GM18499 (cell line): ENCODE results near the gene ZFP36L1.

Source experiments
- ATAC-seq: cut with Tn5 transposase; IDR thresholded peaks from one replicate; pipeline ENCODE4 v1.9.1; 2021; ENCODE audit warnings: moderate number of reproducible peaks; ENCODE audit not compliant: insufficient read depth, unreplicated experiment

The ZFP36L1 gene

GRCh38 chr14:68797121-68797670, 4.3 kb upstream of the ZFP36L1 start:
- no peak for ATAC-seq

- no peak for ATAC-seq
Measured at GRCh38 chr14:68796418-68797101, 3.7 kb upstream of the ZFP36L1 start.

DNA sequence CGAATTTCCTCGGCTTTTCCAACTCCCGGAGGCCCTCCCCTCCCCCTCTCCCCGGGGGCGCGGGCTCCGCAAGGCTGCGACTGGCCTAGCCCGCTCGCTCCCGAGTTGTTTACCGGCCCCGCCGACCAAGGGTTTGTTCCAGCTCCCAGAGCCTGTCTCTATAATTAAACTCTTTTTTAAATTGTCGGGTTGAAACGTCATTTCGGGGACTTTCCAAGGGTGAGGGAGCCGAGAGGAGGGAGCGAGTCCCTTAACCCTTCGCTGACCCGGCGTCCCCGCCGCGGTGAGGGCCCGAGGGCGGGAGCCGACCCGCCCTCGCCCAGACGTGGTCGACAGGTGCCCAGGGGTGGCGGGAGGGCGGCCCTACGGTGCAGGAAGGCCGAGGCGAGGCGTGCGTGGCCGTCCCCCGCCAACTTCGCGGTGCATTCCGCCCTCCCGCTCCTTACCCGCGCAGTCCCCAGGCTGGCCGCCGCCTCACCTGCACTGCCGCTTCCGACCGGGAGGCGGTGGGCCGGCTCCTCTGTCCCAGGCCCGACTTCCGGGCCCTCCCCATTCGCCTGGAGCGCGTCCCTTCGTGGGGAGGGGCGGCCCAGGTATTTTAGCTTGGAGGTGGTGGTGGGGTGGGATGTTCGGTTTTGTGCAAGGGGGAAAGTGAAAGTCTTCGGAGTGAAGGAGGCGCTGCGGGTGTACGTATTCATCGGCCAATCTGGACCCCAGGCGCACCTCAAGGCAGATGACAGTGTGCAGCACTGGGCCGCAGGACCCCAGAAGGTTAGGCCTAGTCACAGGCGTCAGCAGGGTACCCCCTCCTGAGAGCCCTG, 2.9 kb upstream of the ZFP36L1 start:
- no peak for ATAC-seq

- no peak for ATAC-seq
Measured at GRCh38 chr14:68794851-68795596, 2.2 kb upstream of the ZFP36L1 start.

- ATAC-seq, result no peak
Measured at GRCh38 chr14:68794130-68794850, 1.4 kb upstream of the ZFP36L1 start.

DNA sequence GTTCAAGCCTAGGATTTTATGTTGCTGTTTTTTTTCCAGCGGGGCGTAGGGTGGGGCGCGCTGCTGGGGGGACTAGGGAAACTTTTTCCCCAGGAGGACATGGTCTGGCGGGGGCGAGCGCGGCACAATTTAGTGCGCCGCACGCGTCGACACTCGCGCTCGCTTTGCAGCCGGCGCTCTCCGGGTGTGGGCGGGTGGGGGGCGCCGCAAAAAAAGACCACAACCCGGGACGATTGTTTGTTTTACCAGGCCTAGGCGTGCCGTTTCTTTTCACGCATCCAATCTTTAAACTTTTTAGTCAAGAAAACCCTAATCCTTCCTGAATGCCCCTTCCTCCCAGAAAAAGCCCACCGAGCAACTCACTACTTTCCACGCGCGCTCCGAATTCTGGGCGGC, 865 bp upstream of the ZFP36L1 start:
- no peak for ATAC-seq

DNA sequence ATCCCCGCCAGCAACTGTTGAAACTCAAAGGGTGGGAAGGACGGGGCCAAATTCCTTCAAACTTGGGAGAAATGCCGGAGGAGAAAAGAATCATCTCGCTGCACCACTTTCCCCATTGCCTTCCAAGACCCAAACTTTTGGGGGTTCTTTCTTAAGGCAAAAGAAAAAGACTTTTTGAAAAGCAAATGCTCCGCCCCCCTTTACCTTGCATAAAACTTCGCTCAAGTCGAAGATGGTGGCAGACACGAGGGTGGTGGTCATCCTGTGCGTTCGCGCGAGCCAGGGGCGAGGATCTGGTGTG, 239 bp downstream of the ZFP36L1 start:
- no peak for ATAC-seq

DNA sequence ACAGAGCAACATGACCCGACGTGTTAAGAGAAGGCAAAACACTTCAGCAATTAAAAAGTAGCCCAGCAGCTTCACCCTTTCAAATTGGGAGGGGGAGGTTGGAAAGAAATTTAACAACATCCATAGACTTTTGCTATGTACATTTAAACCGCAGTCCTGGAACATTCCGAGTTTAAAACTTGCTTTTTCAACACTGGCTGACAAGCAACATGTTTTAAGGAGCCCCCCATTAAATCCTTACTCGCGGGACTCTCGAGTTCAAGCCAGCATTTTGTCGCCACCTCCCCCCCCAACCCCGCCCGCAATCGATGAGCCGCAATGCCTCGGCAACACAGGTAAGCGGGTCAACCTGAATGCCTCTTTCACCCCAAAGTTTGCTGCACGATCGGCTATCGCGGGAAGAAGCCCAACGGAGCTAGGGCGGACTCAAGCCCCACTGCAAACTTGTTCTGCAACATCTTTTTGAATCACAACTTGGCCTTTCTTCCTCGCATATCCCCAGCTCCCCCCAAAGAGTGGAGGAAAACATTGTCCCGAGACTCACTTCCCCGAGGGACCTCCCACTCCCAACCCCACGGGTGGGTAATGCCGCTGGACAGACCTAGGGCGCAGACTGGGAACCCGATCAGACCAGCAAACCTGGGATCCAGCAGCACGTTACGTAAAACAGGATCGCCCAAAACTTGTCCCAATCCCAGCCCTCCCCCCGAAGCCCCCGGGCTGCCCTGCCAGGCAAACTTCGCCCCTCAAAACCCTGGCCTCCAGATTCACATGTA, 777 bp downstream of the ZFP36L1 start:
- ATAC-seq, result no peak

DNA sequence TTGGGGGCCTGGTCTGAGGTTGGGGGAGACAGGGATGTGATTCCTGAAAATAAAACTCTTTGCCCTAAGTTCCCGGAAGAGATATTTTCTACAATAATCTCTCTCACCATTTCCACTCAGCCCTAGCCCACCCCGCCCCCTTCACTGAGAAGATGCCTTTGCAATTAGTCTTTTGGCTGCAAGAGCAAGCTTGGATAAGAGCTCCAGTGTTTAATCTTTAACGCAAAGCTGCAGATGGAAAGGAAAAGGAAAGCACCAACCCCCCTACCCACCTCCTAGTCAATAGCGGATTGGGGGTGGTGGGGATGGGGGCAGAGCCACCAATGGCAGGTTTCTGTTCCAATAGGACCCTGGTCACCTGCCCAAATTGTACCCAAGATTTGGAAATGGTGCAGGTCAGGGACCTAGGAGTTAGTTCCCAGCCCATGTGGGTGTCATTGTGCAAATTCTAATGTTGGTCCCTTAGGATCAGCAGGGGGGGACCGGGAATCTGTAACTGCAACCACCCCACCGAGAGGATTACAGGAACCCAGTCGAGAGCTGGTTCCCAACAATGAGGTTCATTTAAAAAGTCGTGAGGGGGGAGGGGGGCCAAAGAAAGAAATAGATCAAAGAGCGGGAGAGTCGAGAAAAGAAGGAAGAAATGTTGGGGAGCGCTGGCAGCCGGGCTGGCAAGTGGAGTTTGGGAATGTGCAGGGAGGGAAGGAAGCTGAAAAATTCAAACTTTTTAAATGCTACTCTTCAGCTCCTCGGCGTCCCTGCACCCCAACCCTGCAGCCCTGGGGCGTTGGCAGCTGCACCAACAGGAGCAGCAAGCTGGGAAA, 1.6 kb downstream of the ZFP36L1 start:
- ATAC-seq, result no peak

GRCh38 chr14:68790644-68791077, 2.2 kb downstream of the ZFP36L1 start:
- no peak for ATAC-seq

DNA sequence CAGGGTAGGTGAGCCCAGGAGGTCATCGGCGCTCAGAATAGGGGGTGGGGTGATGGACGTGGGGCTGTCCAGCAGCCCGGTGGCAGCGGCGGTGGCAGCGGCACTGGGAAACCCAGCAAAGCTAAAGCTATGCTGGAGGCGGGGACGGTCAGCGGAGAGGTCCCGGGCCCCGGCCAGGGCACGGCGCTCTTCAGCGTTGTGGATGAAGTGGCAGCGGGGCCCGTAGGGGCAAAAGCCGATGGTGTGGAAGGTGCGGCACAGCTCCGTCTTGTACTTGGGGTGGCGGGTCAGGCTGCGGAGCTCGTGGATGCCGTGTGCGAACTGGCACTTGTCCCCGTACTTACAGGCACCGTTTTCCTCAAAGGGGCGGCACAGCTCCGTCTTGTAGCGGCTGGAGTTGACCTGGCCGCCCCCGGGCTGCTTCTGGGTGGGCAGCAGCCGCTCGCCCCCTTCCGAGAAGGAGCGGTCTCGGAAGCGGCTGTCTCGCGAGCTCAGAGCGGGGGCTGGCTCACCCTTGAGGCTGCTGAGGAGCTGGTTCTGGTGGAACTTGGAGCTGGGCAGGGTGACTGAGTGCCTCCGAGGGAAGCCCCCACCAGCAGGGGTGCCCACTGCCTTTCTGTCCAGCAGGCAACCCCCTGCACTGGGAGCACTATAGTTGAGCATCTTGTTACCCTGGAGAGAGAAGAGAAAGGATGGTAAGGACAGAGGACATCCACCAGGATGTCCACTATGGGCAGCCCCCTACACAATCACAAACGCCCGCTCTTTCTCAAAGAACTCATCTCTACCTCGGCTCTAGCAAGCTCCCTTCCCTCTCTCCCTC, 2.8 kb downstream of the ZFP36L1 start:
- no peak for ATAC-seq

- ATAC-seq, result no peak
Measured at GRCh38 chr14:68788996-68789820, 3.7 kb downstream of the ZFP36L1 start.

DNA sequence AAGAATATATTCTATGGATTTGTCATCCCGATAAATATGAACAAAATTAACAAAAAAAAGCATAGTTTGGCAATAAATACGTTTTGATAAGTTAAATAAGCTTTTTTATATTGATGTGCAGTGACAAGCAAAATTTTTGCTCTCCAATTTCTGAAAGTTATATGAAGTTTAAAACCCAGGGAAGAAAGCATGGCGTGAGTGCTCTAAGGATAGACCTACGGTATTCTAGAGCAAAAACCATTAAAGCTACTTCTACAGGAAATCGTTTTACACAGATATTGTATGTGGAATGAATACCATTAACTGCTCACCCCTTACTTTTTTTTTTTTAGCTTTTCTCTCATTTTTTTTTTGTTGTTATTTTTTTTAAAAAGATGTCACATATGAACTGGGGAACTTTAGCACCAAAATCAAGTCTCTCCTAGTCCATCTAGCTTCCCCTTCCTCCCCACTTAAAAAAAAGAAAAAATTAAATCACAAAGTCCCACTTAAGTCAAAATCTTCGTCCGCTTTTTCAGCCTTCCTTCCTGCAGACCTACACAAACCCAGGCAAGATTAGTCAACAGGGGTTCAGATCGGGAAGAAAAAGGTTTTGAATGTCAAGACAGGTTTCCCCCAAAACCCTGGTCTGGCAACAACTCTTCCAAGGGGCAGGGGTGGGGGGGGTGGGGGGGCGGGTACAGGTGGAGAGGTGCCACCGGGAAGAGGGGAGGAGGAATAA, 4.4 kb downstream of the ZFP36L1 start:
- no peak for ATAC-seq

GRCh38 chr14:68787092-68787992, 5.5 kb downstream of the ZFP36L1 start:
- ATAC-seq, result no peak

DNA sequence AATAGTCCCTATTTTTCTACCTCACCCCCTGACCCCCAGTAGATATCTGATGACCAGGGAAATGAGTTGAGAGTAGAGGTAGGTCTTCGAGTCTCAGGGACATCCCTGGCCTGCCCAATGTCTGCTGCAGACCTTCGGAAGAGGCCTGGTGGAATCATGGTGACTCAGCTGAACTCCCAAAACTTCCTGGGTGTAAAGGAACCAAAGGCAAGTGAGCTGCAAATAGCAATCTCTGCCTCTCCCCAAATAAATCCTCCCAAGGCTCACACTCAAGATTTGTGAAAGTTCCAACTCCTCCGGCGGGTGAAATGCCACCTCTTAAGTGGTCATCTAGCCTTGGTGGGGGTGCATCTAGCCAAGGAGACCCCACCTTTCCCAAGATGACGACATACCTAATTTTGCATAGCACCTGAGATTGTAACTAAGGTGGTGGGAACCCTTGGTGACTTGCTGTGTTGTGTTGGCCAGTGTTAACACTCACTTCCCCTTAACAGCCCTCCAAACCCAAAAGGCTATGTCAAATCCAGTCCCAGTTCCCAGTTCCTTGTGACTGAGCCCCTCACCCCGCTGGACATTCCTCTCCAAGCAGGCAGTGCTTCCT, 6.3 kb downstream of the ZFP36L1 start:
- no peak for ATAC-seq
